HEK293 (cell line): Measurements from ENCODE around the gene UGT1A8.

Experiments
- CTCF ChIA-PET: fragments of 350-600 bp; formaldehyde crosslinking; extraction: SDS; loops from one replicate; lab custom pipeline; 2021; ENCODE audit warnings: antibody characterized with exemption; lab: Yijun Ruan, JAX
- POLR2A ChIA-PET: fragments of 300-600 bp; formaldehyde crosslinking; extraction: SDS; loops from one replicate; lab custom pipeline; 2020; ENCODE audit warnings: antibody characterized with exemption, inconsistent platforms; lab: Yijun Ruan, JAX
- H3K27ac ChIP-seq: fragments of 200-500 bp; sonication (Bioruptor generic); 2 replicates; pipeline ENCODE4 v1.5.1; 2014; ENCODE audit warnings: low read depth, low read length, control low read depth, inconsistent platforms; ENCODE audit errors: extremely low read depth
- H3K36me3 ChIP-seq, 2 experiments: fragments of 200-500 bp in 1 of 2; sonication (Bioruptor generic) in 1 of 2; 1 replicate in 1 of 2; 2 replicates in 1 of 2; pipeline ENCODE4 v1.5.1; 2014 to 2017; ENCODE audit warnings: inconsistent platforms in 2 of 2, low read length in 2 of 2; ENCODE audit not compliant: control insufficient read depth in 2 of 2, insufficient read depth in 1 of 2
- H3K4me1 ChIP-seq: fragments of 200-500 bp; sonication (Bioruptor generic); 2 replicates; pipeline ENCODE4 v1.5.1; 2014; ENCODE audit warnings: mild to moderate bottlenecking, low read length, inconsistent platforms; ENCODE audit not compliant: control insufficient read depth, insufficient read depth
- H3K4me3 ChIP-seq: 2 replicates; pipeline ENCODE4 v1.5.1; 2011; ENCODE audit warnings: low read depth, mild to moderate bottlenecking, control low read depth, low read length, moderate library complexity
- H3K9me3 ChIP-seq: fragments of 200-500 bp; sonication (Bioruptor generic); 2 replicates; pipeline ENCODE4 v1.5.1; 2014; ENCODE audit warnings: low read depth, low read length, inconsistent platforms; ENCODE audit not compliant: control insufficient read depth, insufficient read depth
- RBAK ChIP-seq: fragments of 450-650 bp; formaldehyde crosslinking; IDR thresholded peaks from 2 replicates; pipeline ENCODE4 v1.5.1; 2016; ENCODE audit warnings: missing biosample characterization, missing genetic modification characterization
- ZFHX2 ChIP-seq: fragments of 450-650 bp; formaldehyde crosslinking; conservative IDR thresholded peaks from 2 replicates; pipeline ENCODE4 v1.5.1; 2016; ENCODE audit warnings: missing biosample characterization, missing genetic modification characterization
- ZNF138 ChIP-seq: fragments of 450-650 bp; formaldehyde crosslinking; IDR thresholded peaks from 2 replicates; pipeline ENCODE4 v1.5.1; 2016; ENCODE audit warnings: missing biosample characterization, missing genetic modification characterization, borderline replicate concordance
- ZNF239 ChIP-seq: fragments of 450-650 bp; formaldehyde crosslinking; IDR thresholded peaks from 2 replicates; pipeline ENCODE4 v1.5.1; 2016; ENCODE audit warnings: missing biosample characterization, missing genetic modification characterization
- ZNF473 ChIP-seq: fragments of 450-650 bp; formaldehyde crosslinking; IDR thresholded peaks from 2 replicates; pipeline ENCODE4 v1.5.1; 2017; ENCODE audit warnings: missing biosample characterization, missing genetic modification characterization
- TF ChIP-seq, protein P1 (sequence below): fragments of 450-650 bp; formaldehyde crosslinking; IDR thresholded peaks from 2 replicates; pipeline ENCODE4 v1.5.1; 2016; ENCODE audit warnings: missing biosample characterization, missing genetic modification characterization, borderline replicate concordance
- TF ChIP-seq, protein P2 (sequence below): fragments of 450-650 bp; formaldehyde crosslinking; IDR thresholded peaks from 2 replicates; pipeline ENCODE4 v1.5.1; 2016; ENCODE audit warnings: missing biosample characterization, missing genetic modification characterization

Gene UGT1A8

DNA sequence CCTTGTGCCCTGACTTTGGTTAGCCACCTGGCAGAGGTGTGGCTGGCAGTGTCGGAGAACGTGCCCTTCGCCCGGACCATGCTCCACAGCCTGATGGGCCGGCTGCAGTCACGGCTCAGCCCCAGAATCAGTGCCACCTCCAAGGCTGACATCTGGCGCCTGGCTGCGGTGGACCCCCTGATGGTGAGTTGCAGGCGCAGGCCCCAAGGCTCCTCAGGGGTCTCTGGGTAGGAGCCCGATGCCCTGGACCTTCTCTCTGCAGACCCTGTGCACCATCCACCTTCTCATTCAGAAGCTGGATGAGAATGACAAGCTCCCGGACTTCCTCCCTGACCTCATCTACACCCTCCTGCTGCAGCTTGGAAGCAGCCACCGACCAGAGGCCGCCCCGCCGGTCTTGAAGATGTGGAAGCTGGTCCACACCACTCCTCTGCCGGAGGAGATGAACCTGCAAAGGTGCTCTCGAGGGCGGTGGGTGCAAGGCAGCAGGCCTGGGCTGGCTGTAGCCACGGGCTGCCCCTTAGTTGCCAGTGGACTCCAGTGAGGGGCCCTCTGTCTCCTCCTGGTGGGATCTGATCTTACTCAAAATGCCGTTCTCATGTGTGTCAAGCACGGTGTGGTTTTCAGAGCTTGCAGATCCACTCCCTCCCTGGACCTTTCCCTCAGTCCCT is 204.8 kb downstream of the UGT1A8 start:
- POLR2A ChIA-PET: no interaction called here
- no peaks in the 10 kb centered on the region for H3K36me3 ChIP-seq
- H3K4me3 ChIP-seq: no peak overlapping the region
- TF ChIP-seq, protein P1, sequence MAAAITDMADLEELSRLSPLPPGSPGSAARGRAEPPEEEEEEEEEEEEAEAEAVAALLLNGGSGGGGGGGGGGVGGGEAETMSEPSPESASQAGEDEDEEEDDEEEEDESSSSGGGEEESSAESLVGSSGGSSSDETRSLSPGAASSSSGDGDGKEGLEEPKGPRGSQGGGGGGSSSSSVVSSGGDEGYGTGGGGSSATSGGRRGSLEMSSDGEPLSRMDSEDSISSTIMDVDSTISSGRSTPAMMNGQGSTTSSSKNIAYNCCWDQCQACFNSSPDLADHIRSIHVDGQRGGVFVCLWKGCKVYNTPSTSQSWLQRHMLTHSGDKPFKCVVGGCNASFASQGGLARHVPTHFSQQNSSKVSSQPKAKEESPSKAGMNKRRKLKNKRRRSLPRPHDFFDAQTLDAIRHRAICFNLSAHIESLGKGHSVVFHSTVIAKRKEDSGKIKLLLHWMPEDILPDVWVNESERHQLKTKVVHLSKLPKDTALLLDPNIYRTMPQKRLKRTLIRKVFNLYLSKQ: no peak
- no peak for TF ChIP-seq RBAK (tag by site-specific recombination)
- TF ChIP-seq ZFHX2: no peak
- no peak for TF ChIP-seq ZNF239 (tag by site-specific recombination)
- no peak for TF ChIP-seq ZNF473
- no peak for TF ChIP-seq ZNF138 (tag by site-specific recombination)
- TF ChIP-seq, protein P2, sequence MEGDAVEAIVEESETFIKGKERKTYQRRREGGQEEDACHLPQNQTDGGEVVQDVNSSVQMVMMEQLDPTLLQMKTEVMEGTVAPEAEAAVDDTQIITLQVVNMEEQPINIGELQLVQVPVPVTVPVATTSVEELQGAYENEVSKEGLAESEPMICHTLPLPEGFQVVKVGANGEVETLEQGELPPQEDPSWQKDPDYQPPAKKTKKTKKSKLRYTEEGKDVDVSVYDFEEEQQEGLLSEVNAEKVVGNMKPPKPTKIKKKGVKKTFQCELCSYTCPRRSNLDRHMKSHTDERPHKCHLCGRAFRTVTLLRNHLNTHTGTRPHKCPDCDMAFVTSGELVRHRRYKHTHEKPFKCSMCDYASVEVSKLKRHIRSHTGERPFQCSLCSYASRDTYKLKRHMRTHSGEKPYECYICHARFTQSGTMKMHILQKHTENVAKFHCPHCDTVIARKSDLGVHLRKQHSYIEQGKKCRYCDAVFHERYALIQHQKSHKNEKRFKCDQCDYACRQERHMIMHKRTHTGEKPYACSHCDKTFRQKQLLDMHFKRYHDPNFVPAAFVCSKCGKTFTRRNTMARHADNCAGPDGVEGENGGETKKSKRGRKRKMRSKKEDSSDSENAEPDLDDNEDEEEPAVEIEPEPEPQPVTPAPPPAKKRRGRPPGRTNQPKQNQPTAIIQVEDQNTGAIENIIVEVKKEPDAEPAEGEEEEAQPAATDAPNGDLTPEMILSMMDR (tag by site-specific recombination): no peak
- H3K9me3 ChIP-seq: no peaks in the 10 kb centered on the region
- no peaks in the 10 kb centered on the region for H3K4me1 ChIP-seq
- CTCF ChIA-PET: no interaction called here
- no peak overlapping the region for H3K27ac ChIP-seq
